ENCODE measurements around the gene JPH3.

Gene JPH3

DNA sequence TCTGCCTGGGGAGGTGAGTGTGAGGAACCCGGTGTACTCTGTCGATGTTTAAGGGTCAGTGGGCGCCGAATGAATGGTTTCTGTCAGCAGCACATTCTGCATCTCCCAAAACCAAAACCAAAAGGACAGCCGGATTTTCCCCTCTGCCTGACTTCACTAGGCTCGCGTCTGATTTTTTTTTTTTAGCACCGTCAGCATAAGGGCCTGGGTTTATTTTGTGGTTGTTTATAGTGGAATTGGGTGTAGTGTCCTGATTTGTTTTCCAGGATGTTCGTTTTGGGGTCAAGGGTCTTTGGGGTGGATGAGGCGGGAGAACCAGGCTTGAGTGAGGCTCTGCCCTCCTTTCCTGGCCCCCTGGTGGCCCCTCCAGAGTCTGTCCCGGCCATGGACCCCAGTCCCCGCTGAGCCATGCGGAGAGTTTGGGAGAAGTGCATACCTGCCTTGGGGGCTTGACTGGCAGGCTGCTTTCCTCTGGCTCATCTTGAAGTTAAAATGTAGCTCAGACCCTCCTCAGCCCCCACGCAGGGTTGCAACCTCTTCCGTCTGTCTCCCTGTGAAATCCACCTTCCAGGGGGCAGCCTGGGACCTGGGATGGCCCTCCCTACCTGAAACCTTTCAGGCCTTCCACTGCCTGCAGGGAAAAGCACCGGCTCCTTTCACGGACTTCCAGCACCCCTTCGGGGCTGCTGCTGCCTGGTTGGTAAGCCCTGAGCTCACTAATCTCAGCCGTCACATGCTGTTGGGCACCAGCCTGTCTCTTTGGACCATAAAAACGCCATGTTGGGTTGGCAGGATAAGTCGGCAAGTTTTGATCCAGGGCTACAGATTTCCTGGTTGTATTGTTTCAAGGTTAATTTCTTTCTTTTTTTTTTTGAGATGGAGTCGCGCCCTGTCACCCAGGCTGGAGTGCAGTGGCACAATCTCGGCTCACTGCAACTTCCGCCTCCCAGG lies 60.2 kb downstream of the JPH3 start:
- no peaks in the 10 kb centered on the region for H3K9me3 ChIP-seq (ENCODE audit: low read length)
- peaks cover 0 to 5% of the 10 kb centered on the region in 2 donors for H3K27me3 ChIP-seq (ENCODE audit: control insufficient read depth in 1 of 2, insufficient read depth in 2 of 2, low read length in 2 of 2)
- no peak overlapping the region for H3K4me3 ChIP-seq (ENCODE audit: low read depth in 1 of 2, low read length in 2 of 2)
- H3K36me3 ChIP-seq (ENCODE audit: insufficient read depth, low read length) = no peaks in the 10 kb centered on the region
- no peak overlapping the region for H3K9ac ChIP-seq (ENCODE audit: low read length)
- H3K4me1 ChIP-seq (ENCODE audit: insufficient read depth, low read length) = no peaks in the 10 kb centered on the region
- no peak overlapping the region for H3K27ac ChIP-seq (ENCODE audit: low read depth, low read length)

DNA sequence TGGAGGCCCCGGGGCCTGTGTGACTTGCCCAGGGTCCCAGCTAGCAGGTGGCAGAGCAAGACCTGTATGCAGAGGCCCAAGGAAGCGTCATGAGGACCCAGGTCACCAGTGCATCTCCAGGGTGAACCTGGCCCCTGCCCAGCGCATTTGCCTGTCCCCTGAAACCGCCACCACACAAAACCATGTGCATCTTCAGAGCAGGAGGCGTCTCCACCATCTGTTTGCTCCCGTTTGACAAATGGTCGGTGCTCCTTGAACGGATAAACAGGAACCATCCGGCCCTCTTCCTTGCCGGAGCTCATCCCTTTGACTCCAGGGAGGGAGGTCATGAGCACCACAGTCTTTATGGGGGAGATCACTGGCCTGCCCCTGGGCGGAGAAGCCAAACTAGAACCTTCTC lies 62.5 kb downstream of the JPH3 start:
- H3K9me3 ChIP-seq (ENCODE audit: low read length) = no peaks in the 10 kb centered on the region
- H3K9ac ChIP-seq (ENCODE audit: low read length) = no peak overlapping the region
- no peaks in the 10 kb centered on the region for H3K4me1 ChIP-seq (ENCODE audit: insufficient read depth, low read length)
- H3K4me3 ChIP-seq (ENCODE audit: low read depth in 1 of 2, low read length in 2 of 2) = no peak overlapping the region
- H3K27ac ChIP-seq (ENCODE audit: low read depth, low read length) = no peak overlapping the region
- H3K36me3 ChIP-seq (ENCODE audit: insufficient read depth, low read length) = no peaks in the 10 kb centered on the region
- H3K27me3 ChIP-seq (ENCODE audit: control insufficient read depth in 1 of 2, insufficient read depth in 2 of 2, low read length in 2 of 2) = peaks cover 0 to 13% of the 10 kb centered on the region in 2 donors

DNA sequence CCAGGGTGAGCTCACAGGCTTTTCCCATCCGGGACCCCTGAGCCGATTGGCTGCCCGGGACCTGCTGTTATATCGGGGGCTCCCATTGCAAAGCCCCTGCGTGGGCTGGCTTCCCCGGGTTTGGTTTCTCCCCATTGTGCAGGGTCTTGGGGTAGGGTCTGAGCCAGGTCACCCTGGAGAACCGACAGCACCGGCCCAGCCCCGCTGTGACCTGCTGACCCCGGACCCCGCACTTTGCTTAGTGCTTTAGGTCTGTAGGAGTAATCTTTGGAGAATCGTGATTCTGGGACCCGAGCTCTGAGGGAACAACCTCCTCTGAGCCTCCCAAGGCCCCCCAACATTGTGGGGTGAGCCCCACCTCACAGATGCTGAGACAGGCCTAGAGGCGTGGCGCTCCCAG lies 62.9 kb downstream of the JPH3 start:
- Histone ChIP-seq H3K9me3 (ENCODE audit: low read length) (no peaks in the 10 kb centered on the region), H3K27me3 (ENCODE audit: control insufficient read depth in 1 of 2, insufficient read depth in 2 of 2, low read length in 2 of 2) (peaks cover 0 to 13% of the 10 kb centered on the region in 2 donors), H3K4me1 (ENCODE audit: insufficient read depth, low read length) (no peaks in the 10 kb centered on the region), H3K4me3 (ENCODE audit: low read depth in 1 of 2, low read length in 2 of 2) (no peak overlapping the region), H3K27ac (ENCODE audit: low read depth, low read length) (no peak overlapping the region), H3K9ac (ENCODE audit: low read length) (no peak overlapping the region), H3K36me3 (ENCODE audit: insufficient read depth, low read length) (no peaks in the 10 kb centered on the region)

DNA sequence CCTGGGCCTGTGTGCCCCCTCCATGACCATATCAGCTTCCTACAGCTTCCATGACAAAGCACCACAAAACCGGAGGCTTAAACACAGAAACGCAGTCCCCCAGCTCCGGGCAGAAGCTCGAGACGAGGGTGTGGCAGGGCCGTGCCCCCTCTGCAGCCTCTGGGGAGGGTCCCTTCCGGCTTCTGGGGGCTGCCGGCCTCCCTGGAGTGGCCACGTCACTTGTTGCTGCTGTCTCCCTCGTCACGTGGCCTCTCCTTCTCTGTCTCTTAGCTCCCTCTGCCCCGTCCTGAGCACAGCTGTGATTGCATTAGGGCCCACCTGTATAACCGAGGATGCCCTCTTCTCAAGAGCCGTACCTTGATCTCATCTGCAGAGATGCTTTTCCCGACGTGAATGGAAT lies 64.6 kb downstream of the JPH3 start:
- Histone ChIP-seq H3K27me3 (ENCODE audit: control insufficient read depth in 1 of 2, insufficient read depth in 2 of 2, low read length in 2 of 2) (peaks cover 0 to 13% of the 10 kb centered on the region in 2 donors), H3K9ac (ENCODE audit: low read length) (no peak overlapping the region), H3K9me3 (ENCODE audit: low read length) (no peaks in the 10 kb centered on the region), H3K36me3 (ENCODE audit: insufficient read depth, low read length) (no peaks in the 10 kb centered on the region), H3K4me1 (ENCODE audit: insufficient read depth, low read length) (no peaks in the 10 kb centered on the region), H3K4me3 (ENCODE audit: low read depth in 1 of 2, low read length in 2 of 2) (no peak overlapping the region), H3K27ac (ENCODE audit: low read depth, low read length) (no peak overlapping the region)

DNA sequence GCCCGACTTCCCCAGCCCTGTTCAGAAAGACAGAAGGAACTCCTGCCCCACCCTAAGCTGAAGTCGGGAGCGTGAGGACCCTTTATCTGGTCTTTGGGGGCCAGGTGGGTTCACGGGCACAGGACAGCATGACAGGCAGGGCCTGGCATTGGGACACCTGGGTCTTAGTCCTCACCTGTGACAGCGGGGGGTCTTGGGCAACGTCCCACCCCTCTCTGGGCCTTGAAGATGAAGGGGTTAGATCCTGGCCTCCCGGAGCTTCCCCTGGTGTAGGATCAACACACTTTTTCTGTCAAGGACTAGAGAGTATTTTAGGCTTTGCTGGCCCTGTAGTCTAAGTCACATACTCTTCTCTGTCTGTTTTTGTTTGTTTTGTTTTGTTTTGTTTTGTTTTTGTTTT lies 65.1 kb downstream of the JPH3 start:
- Histone ChIP-seq H3K36me3 (ENCODE audit: insufficient read depth, low read length) (no peaks in the 10 kb centered on the region), H3K27me3 (ENCODE audit: control insufficient read depth in 1 of 2, insufficient read depth in 2 of 2, low read length in 2 of 2) (peaks cover 0 to 11% of the 10 kb centered on the region in 2 donors), H3K9me3 (ENCODE audit: low read length) (no peaks in the 10 kb centered on the region), H3K9ac (ENCODE audit: low read length) (no peak overlapping the region), H3K27ac (ENCODE audit: low read depth, low read length) (no peak overlapping the region), H3K4me1 (ENCODE audit: insufficient read depth, low read length) (no peaks in the 10 kb centered on the region), H3K4me3 (ENCODE audit: low read depth in 1 of 2, low read length in 2 of 2) (no peak overlapping the region)

DNA sequence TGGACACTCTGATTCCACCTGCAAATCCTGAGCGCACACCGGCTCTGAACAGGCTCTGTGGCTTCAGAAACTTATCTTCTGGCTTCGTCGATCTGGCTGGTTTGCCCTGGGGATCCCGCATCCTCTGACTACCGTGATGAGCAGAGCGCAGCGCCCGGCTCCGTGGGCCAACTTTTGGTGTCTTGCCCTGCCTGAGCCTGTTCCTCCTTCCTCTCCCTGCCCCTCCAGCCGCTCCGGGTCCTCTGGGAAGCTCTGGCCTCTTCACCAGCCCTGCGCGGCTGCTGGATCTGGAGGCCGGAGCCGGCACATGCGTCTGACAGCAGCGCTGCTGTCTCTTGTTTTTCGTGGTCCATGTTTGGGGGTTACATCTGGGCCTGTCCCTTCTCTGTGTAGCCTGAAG lies 65.6 kb downstream of the JPH3 start:
- Histone ChIP-seq H3K36me3 (ENCODE audit: insufficient read depth, low read length) (no peaks in the 10 kb centered on the region), H3K9ac (ENCODE audit: low read length) (no peak overlapping the region), H3K4me1 (ENCODE audit: insufficient read depth, low read length) (no peaks in the 10 kb centered on the region), H3K4me3 (ENCODE audit: low read depth in 1 of 2, low read length in 2 of 2) (no peak overlapping the region), H3K27ac (ENCODE audit: low read depth, low read length) (no peak overlapping the region), H3K9me3 (ENCODE audit: low read length) (no peaks in the 10 kb centered on the region), H3K27me3 (ENCODE audit: control insufficient read depth in 1 of 2, insufficient read depth in 2 of 2, low read length in 2 of 2) (peaks cover 0 to 8% of the 10 kb centered on the region in 2 donors)

DNA sequence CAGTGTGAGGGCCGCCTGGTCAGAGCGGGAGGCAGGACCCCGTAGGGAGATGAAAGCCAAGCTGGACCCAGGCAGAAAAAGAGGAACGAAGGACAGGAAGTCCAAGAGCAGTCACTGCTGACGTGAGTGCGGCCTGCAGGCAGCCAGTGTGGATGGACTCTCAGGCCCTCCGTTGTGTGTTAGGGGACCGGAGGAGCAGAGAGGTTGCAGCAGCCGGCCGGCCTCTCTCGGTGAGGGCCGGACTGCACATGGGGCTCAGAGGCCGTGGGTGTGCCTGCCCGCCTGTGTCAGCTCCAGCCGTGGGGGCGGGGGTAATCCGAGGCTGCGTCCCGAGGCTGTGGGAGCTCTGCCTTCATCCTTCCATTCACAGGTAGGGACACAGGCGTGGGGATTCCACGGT lies 67.4 kb downstream of the JPH3 start:
- Histone ChIP-seq H3K27ac (ENCODE audit: low read depth, low read length) (no peak overlapping the region), H3K27me3 (ENCODE audit: control insufficient read depth in 1 of 2, insufficient read depth in 2 of 2, low read length in 2 of 2) (peaks cover 0 to 8% of the 10 kb centered on the region in 2 donors), H3K9me3 (ENCODE audit: low read length) (no peaks in the 10 kb centered on the region), H3K9ac (ENCODE audit: low read length) (no peak overlapping the region), H3K4me1 (ENCODE audit: insufficient read depth, low read length) (no peaks in the 10 kb centered on the region), H3K36me3 (ENCODE audit: insufficient read depth, low read length) (no peaks in the 10 kb centered on the region), H3K4me3 (ENCODE audit: low read depth in 1 of 2, low read length in 2 of 2) (no peak overlapping the region)

DNA sequence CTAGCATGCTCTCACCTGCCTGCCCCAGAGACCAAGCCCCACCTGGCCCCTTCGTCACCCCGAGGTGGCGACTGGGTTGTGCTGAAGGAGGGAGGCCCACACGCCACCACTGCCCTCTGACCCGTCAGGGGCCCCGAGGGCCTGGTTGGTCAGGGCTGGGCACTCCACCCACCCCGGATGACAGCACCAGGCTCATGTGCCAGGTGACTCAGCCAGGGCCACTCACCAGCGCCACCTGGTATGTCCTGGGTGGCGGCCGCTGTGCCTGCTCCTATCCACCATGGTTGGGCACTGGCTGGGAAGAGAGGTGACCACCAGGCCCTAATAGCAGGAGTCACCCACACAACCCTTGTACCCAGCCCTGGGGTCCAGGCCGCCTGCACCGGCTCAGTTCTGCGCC lies 68.9 kb downstream of the JPH3 start:
- no peaks in the 10 kb centered on the region for H3K4me1 ChIP-seq (ENCODE audit: insufficient read depth, low read length)
- no peak overlapping the region for H3K4me3 ChIP-seq (ENCODE audit: low read depth in 1 of 2, low read length in 2 of 2)
- H3K27me3 ChIP-seq (ENCODE audit: control insufficient read depth in 1 of 2, insufficient read depth in 2 of 2, low read length in 2 of 2) = peaks cover 0 to 8% of the 10 kb centered on the region in 2 donors
- no peak overlapping the region for H3K27ac ChIP-seq (ENCODE audit: low read depth, low read length)
- no peak overlapping the region for H3K9ac ChIP-seq (ENCODE audit: low read length)
- no peaks in the 10 kb centered on the region for H3K9me3 ChIP-seq (ENCODE audit: low read length)
- no peaks in the 10 kb centered on the region for H3K36me3 ChIP-seq (ENCODE audit: insufficient read depth, low read length)

DNA sequence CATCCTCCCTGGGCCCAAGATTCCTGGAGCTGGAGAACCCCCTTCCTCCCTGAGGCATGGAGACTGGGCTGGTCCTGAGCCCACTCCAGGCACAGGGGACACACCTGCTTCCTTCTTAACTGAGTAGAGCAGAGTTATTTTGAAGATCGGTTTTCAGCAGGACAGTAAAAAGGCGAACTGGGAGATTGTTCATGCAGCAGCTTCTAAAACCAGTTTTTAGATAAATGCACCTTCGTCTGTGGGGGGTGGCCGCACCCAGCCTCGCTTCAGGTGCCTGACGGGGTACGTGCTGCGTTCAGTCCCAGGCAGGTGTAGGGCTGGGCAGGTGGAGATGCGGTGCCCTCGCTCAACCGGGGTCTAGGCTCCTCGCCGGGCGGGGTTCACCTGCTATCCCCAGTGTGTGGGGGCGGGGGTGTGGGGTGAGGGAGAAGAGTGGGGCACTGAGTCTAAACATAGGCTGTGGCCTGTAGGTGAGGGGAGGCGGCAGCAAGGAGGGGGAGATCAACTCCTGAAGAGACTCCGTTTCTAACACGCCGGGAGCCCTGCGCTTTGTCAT lies 69.5 kb downstream of the JPH3 start:
- H3K4me1 ChIP-seq (ENCODE audit: insufficient read depth, low read length) = no peaks in the 10 kb centered on the region
- no peak overlapping the region for H3K4me3 ChIP-seq (ENCODE audit: low read depth in 1 of 2, low read length in 2 of 2)

DNA sequence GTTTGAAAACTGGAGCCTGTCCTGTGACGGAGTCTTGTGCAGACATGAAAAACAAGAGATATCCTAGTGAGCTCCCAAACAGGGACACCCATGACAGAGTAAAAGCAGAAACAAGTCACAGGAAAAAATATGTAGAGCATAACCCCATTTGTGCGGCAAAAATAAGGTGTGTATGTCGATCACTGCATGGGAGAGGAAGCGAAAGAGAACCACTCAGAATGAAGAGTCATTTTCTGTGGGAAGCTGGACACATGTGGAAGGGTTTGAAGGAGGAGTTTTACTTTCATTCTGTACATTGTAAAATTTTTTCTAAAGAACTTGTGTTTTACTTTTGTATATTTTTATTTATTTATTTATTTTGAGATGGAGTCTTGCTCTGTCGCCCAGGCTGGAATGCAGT lies 72.1 kb downstream of the JPH3 start:
- Histone ChIP-seq H3K27me3 (ENCODE audit: control insufficient read depth in 1 of 2, insufficient read depth in 2 of 2, low read length in 2 of 2) (no peaks in the 10 kb centered on the region), H3K9ac (ENCODE audit: low read length) (no peak overlapping the region), H3K4me1 (ENCODE audit: insufficient read depth, low read length) (no peaks in the 10 kb centered on the region), H3K4me3 (ENCODE audit: low read depth in 1 of 2, low read length in 2 of 2) (no peak overlapping the region), H3K36me3 (ENCODE audit: insufficient read depth, low read length) (no peaks in the 10 kb centered on the region), H3K27ac (ENCODE audit: low read depth, low read length) (no peak overlapping the region), H3K9me3 (ENCODE audit: low read length) (no peaks in the 10 kb centered on the region)

More for the DNA sequence above, 69.5 kb downstream of the JPH3 start:
- Histone ChIP-seq H3K27ac (ENCODE audit: low read depth, low read length) (no peak overlapping the region), H3K36me3 (ENCODE audit: insufficient read depth, low read length) (no peaks in the 10 kb centered on the region), H3K9ac (ENCODE audit: low read length) (no peak overlapping the region), H3K9me3 (ENCODE audit: low read length) (no peaks in the 10 kb centered on the region), H3K27me3 (ENCODE audit: control insufficient read depth in 1 of 2, insufficient read depth in 2 of 2, low read length in 2 of 2) (peaks cover 0 to 8% of the 10 kb centered on the region in 2 donors)

DNA sequence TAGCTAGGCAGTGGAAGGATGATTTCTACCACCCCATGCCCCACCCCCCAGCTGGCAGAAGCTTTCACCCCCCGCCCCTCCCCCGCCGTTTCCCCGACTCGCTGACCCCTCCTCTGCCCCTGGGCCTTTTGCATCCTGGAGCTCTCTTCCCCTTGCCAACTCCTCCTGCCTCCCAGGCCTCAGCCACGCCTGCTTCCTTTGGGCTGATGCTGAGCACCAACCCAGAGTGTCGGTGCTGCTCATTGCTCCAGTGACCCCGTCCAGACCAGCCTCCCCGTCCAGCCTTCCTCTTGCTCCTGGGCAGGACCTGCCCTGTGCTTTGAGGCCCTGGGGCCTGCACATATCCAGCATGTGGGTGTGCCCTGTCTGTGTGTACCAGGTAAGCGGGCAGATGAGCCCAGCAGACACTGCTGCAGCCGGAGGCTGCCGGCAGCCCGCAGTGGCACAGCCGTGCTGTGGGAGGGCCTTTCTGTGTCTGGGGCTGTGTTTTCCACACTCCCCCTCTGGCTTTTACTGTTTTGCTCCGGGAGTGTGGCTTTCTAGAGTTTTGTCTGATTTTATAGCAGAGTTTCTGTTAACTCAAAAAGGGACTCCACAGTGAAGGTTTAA lies 72.9 kb downstream of the JPH3 start:
- no peaks in the 10 kb centered on the region for H3K4me1 ChIP-seq (ENCODE audit: insufficient read depth, low read length)
- no peaks in the 10 kb centered on the region for H3K36me3 ChIP-seq (ENCODE audit: insufficient read depth, low read length)
- H3K27me3 ChIP-seq (ENCODE audit: control insufficient read depth in 1 of 2, insufficient read depth in 2 of 2, low read length in 2 of 2) = no peaks in the 10 kb centered on the region
- no peak overlapping the region for H3K27ac ChIP-seq (ENCODE audit: low read depth, low read length)
- no peak overlapping the region for H3K4me3 ChIP-seq (ENCODE audit: low read depth in 1 of 2, low read length in 2 of 2)
- H3K9me3 ChIP-seq (ENCODE audit: low read length) = no peaks in the 10 kb centered on the region
- H3K9ac ChIP-seq (ENCODE audit: low read length) = no peak overlapping the region
